AG04449 (cell line): ENCODE results near the gene NCAPD3.

Experiments used
- CTCF ChIA-PET: fragments of 350-600 bp; formaldehyde crosslinking; extraction: SDS; loops from one replicate; lab custom pipeline; 2021; ENCODE audit warnings: antibody characterized with exemption; lab: Yijun Ruan, JAX
- POLR2A ChIA-PET: fragments of 400-600, 350-600 bp; formaldehyde crosslinking; extraction: SDS; loops from one replicate; lab custom pipeline; 2020; ENCODE audit warnings: antibody characterized with exemption, inconsistent platforms; lab: Yijun Ruan, JAX
- DNase-seq: peaks from one replicate; pipeline ENCODE4 v3.0.0-alpha.2; 2010; ENCODE audit warnings: low read depth, low spot score
- H3K4me3 ChIP-seq: 2 replicates; pipeline ENCODE4 v1.5.1; 2011; ENCODE audit warnings: low read depth, mild to moderate bottlenecking, control low read depth, low read length
- CTCF ChIP-seq: IDR thresholded peaks from one replicate; pipeline ENCODE4 v1.5.1; 2011; ENCODE audit warnings: mild to moderate bottlenecking, moderate library complexity, low read length, control low read depth, inconsistent platforms; ENCODE audit not compliant: insufficient read depth; ENCODE audit errors: missing control alignments

Gene NCAPD3

GRCh38 chr11:134124660-134125451 is 98.9 kb downstream of the NCAPD3 start:
- CTCF ChIA-PET = interaction anchor here (0.7 to 2.4 kb wide), 7 partner anchors 9 to 74 kb away, joined by 3 to 12 read pairs (median 4); no protein-coding TSS in a partner anchor
- peak overlapping the region; percentile 52 for H3K4me3 ChIP-seq
- TF ChIP-seq CTCF = no peak
- DNase-seq = no peak
- POLR2A ChIA-PET = interaction anchor here (1.3 kb wide), 1 partner anchor 56 kb away, joined by 4 read pairs; the partner anchor contains the start of gene JAM3

DNA sequence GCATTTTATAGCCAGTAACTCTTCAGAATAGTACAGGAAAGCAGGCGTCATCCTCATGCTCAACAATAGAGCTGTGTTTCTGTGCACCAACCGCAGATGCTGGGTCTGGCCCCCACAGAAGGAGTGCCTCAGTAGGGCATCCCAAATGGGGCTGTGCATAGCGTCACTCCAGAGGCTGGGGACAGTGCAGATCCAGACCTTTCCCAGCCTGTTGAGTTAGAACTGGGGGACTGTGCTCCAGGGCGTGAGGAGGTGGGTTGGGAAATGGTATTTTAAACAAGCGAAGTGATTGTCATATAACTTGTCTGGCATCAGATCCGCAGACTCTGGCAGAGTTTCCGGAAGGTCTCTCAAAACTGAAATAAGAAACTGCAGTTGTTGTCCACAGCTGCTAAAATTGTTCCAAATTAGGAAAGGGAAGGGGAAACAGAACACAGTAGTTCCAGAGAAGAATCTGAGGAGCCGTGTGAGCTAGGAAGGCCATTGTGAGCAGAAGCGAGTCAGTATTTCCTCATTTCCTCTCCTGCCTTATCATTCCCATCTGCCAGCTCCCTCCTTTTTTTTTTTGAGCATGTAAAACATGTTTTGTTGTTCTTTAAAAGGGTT is 102.7 kb downstream of the NCAPD3 start:
- POLR2A ChIA-PET = no interaction called here
- no peak overlapping the region for H3K4me3 ChIP-seq
- TF ChIP-seq CTCF = no peak
- DNase-seq = no peak
- CTCF ChIA-PET = interaction anchor here (1.0 to 1.7 kb wide), 3 partner anchors 18 to 70 kb away, joined by 3 to 13 read pairs (median 4); no protein-coding TSS in a partner anchor

- TF ChIP-seq CTCF = no peak
- H3K4me3 ChIP-seq = no peak overlapping the region
- POLR2A ChIA-PET = no interaction called here
- DNase-seq = peak; percentile 64
- CTCF ChIA-PET = interaction anchor here (1.1 to 1.7 kb wide), 4 partner anchors 19 to 72 kb away, joined by 3 to 13 read pairs (median 4); no protein-coding TSS in a partner anchor
Observed at GRCh38 chr11:134120143-134120850, 103.5 kb downstream of the NCAPD3 start.

DNA sequence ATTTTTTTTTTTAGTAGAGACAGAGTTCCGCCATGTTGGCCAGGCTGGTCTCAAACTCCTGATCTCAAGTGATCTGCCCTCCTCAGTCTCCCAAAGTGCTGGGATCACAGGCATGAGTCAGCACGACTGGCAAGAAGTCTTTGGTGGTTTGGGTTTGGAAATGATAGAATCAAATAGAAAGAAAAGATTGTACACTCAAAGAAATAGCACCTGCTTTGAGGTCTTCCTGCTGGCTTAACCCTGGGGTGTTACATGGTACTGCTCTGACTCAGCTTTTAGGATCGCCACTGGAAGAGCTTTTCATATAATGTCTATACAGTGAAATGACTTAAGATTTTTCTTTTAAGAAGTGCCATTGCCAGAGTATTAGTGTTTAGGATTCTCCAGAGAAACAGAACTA is 104.7 kb downstream of the NCAPD3 start:
- no peak for DNase-seq
- H3K4me3 ChIP-seq = no peak overlapping the region
- no peak for TF ChIP-seq CTCF
- POLR2A ChIA-PET = no interaction called here
- CTCF ChIA-PET = interaction anchor here (1.6 to 1.7 kb wide), 3 partner anchors 47 to 71 kb away, joined by 3 to 13 read pairs (median 6); no protein-coding TSS in a partner anchor

DNA sequence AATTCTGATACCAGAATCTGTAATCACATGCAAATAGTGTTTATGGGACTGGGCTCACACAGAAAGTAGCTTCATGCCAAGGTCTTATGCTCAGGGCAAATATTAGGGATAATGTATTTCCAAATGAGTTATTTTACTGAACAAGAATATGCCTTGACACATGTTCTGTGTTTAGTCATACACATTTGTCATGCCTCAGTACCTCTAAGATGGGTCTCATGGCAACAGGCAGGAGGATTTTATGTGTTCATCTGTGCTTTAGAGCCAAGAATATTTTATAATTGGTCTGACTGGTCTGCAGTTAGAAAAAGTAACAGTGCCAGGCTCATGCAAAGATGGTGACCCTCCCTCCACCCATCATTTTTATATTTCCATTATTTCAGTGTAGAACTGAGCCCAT is 105.8 kb downstream of the NCAPD3 start:
- DNase-seq = no peak
- ChIA-PET POLR2A (no interaction called here), CTCF (interaction anchor here (1.4 kb wide), 1 partner anchor 67 kb away, joined by 3 read pairs; no protein-coding TSS in a partner anchor)
- TF ChIP-seq CTCF = no peak
- no peak overlapping the region for H3K4me3 ChIP-seq
